ENCODE measurements around the gene OSTM1. TPM values are rescaled to one million over a fixed set of nuclear protein-coding genes. Genes with fewer than 3 reads are reported as not detected.

OSTM1 gene
- total and polyA plus RNA-seq, 2 of the 13 experiments (the other 11 are each of a cell fraction or from before 2014, with no cell fraction given): 8.7 to 20.5 TPM

DNA sequence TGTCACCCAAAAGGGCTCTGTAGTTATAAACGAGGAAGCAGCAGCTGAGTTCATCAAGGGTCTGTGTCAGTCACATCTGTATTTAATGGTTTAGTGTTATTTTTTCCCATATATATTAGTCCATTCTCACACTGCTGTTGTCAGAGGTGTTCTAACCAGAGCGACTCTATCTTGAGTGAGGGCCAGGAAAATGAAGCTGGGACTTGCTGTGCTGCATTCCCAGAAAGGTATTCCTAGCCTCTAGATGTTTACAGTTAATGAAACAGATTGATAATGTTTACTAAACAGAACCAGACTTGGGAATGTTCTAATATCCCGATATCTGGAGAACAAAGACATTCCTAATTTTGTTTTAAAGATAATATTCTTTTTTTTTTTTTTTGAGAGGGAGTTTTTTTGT lies 68.6 kb downstream of the OSTM1 start:
- Histone ChIP-seq H3K27ac (ENCODE audit: extremely low read length, insufficient read depth, low read length) (no peak overlapping the region), H3K9me3 (ENCODE audit: low read length) (peaks cover 18% of the 10 kb centered on the region), H3K4me1 (ENCODE audit: insufficient read depth, low read length) (peaks cover 46% of the 10 kb centered on the region), H3K9ac (ENCODE audit: insufficient read depth, low read depth, low read length) (no peak overlapping the region), H4K20me1 (ENCODE audit: insufficient read depth, low read length) (no peaks in the 10 kb centered on the region), H3K4me2 (ENCODE audit: low read depth, low read length) (no peak overlapping the region), H3K36me3 (replicated peaks in 1 of 2; ENCODE audit: control insufficient read depth in 1 of 2, insufficient read depth in 2 of 2, low read length in 2 of 2) (no peaks in the 10 kb centered on the region), H3K79me2 (ENCODE audit: insufficient read depth, low read length) (no peaks in the 10 kb centered on the region), H3K4me3 (replicated peaks in 1 of 3; ENCODE audit: insufficient read depth in 1 of 3, low read depth in 2 of 3, low read length in 3 of 3) (no peak overlapping the region), H2AFZ (ENCODE audit: low read length) (no peak overlapping the region), H3K27me3 (ENCODE audit: control insufficient read depth in 1 of 2, insufficient read depth in 2 of 2, low read length in 2 of 2) (no peaks in the 10 kb centered on the region)
- DNase-seq (ENCODE audit: low spot score) (no peak), FAIRE-seq (no peak), ATAC-seq (no peak)
- in situ Hi-C loops (cut with HindIII; ENCODE audit: extremely low pct_ligation_motif_present, low pct_unique_long_range_greater_than_20kb) (no loop called here), intact Hi-C loops (cut with micrococcal nuclease; ENCODE audit: unreplicated experiment) (no loop called here)
- CTCF ChIA-PET (ENCODE audit: low intra/inter-chr PET ratio, low total read pairs): no interaction called here
- TF ChIP-seq, protein P1, sequence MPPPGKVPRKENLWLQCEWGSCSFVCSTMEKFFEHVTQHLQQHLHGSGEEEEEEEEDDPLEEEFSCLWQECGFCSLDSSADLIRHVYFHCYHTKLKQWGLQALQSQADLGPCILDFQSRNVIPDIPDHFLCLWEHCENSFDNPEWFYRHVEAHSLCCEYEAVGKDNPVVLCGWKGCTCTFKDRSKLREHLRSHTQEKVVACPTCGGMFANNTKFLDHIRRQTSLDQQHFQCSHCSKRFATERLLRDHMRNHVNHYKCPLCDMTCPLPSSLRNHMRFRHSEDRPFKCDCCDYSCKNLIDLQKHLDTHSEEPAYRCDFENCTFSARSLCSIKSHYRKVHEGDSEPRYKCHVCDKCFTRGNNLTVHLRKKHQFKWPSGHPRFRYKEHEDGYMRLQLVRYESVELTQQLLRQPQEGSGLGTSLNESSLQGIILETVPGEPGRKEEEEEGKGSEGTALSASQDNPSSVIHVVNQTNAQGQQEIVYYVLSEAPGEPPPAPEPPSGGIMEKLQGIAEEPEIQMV (CRISPR knock-in tag; IDR thresholded peaks at IDR 0.05; ENCODE audit: low read depth): no peak
- TF ChIP-seq, protein P2, sequence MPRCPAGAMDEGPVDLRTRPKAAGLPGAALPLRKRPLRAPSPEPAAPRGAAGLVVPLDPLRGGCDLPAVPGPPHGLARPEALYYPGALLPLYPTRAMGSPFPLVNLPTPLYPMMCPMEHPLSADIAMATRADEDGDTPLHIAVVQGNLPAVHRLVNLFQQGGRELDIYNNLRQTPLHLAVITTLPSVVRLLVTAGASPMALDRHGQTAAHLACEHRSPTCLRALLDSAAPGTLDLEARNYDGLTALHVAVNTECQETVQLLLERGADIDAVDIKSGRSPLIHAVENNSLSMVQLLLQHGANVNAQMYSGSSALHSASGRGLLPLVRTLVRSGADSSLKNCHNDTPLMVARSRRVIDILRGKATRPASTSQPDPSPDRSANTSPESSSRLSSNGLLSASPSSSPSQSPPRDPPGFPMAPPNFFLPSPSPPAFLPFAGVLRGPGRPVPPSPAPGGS (CRISPR knock-in tag; IDR thresholded peaks at IDR 0.05): no peak
- no peak for TF ChIP-seq GLI4 (CRISPR knock-in tag; IDR thresholded peaks at IDR 0.05; ENCODE audit: borderline replicate concordance)
- TF ChIP-seq ZSCAN12 (CRISPR knock-in tag; IDR thresholded peaks at IDR 0.05): no peak
- no peak for TF ChIP-seq ATF7 (IDR thresholded peaks at IDR 0.05)
- TF ChIP-seq ATF7 (CRISPR knock-in tag; IDR thresholded peaks at IDR 0.05): no peak
- TF ChIP-seq, protein P3, sequence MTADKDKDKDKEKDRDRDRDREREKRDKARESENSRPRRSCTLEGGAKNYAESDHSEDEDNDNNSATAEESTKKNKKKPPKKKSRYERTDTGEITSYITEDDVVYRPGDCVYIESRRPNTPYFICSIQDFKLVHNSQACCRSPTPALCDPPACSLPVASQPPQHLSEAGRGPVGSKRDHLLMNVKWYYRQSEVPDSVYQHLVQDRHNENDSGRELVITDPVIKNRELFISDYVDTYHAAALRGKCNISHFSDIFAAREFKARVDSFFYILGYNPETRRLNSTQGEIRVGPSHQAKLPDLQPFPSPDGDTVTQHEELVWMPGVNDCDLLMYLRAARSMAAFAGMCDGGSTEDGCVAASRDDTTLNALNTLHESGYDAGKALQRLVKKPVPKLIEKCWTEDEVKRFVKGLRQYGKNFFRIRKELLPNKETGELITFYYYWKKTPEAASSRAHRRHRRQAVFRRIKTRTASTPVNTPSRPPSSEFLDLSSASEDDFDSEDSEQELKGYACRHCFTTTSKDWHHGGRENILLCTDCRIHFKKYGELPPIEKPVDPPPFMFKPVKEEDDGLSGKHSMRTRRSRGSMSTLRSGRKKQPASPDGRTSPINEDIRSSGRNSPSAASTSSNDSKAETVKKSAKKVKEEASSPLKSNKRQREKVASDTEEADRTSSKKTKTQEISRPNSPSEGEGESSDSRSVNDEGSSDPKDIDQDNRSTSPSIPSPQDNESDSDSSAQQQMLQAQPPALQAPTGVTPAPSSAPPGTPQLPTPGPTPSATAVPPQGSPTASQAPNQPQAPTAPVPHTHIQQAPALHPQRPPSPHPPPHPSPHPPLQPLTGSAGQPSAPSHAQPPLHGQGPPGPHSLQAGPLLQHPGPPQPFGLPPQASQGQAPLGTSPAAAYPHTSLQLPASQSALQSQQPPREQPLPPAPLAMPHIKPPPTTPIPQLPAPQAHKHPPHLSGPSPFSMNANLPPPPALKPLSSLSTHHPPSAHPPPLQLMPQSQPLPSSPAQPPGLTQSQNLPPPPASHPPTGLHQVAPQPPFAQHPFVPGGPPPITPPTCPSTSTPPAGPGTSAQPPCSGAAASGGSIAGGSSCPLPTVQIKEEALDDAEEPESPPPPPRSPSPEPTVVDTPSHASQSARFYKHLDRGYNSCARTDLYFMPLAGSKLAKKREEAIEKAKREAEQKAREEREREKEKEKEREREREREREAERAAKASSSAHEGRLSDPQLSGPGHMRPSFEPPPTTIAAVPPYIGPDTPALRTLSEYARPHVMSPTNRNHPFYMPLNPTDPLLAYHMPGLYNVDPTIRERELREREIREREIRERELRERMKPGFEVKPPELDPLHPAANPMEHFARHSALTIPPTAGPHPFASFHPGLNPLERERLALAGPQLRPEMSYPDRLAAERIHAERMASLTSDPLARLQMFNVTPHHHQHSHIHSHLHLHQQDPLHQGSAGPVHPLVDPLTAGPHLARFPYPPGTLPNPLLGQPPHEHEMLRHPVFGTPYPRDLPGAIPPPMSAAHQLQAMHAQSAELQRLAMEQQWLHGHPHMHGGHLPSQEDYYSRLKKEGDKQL (CRISPR knock-in tag; IDR thresholded peaks at IDR 0.05; ENCODE audit: low read depth): no peak
- no peak for TF ChIP-seq HES4 (CRISPR knock-in tag; IDR thresholded peaks at IDR 0.05; ENCODE audit: borderline replicate concordance)
- TF ChIP-seq JUN (CRISPR knock-in tag; IDR thresholded peaks at IDR 0.05): no peak
- no peak for TF ChIP-seq TAF1 (CRISPR knock-in tag; IDR thresholded peaks at IDR 0.05)
- TF ChIP-seq JARID2 (CRISPR knock-in tag; IDR thresholded peaks at IDR 0.05; ENCODE audit: insufficient replicate concordance): no peak
- no peak for TF ChIP-seq NKX3-1 (CRISPR knock-in tag; IDR thresholded peaks at IDR 0.05)
- TF ChIP-seq HDAC6 (IDR thresholded peaks at IDR 0.05; ENCODE audit: low read depth, low read length): no peak
- TF ChIP-seq NFYC (CRISPR knock-in tag; IDR thresholded peaks at IDR 0.05): no peak
- no peak for TF ChIP-seq ZKSCAN5 (CRISPR knock-in tag; IDR thresholded peaks at IDR 0.05)
- no peak for TF ChIP-seq ZNF30 (CRISPR knock-in tag; IDR thresholded peaks at IDR 0.05)
- TF ChIP-seq CBFB (CRISPR knock-in tag; IDR thresholded peaks at IDR 0.05): no peak
- WGBS (ENCODE audit: low lambda C conversion rate): 74% methylated on average over 3 of the region's 3 CpGs
- POLR2A ChIA-PET: interaction anchor here (1.6 kb wide), 1 partner anchor 19 kb away, joined by 4 read pairs; no protein-coding TSS in a partner anchor
- no TSS peak for BruUV-seq (replicated peaks)
